ENCODE measurements around the gene UBE2J2. TPM values are rescaled to one million over a fixed set of nuclear protein-coding genes. Genes with fewer than 3 reads are reported as not detected.

Gene UBE2J2
- total RNA-seq, 1 donor from 2014 or later = 36.9 TPM

GRCh38 chr1:1227386-1227785, 46.3 kb downstream of the UBE2J2 start:
- intact Hi-C loops (cut with micrococcal nuclease) = no loop called here
- H3K9me3 ChIP-seq (replicated peaks) = no peaks in the 10 kb centered on the region
- peaks cover 45% of the 10 kb centered on the region for H3K4me1 ChIP-seq
- H3K27ac ChIP-seq (replicated peaks) = no peak overlapping the region
- DNase-seq = no peak
- H3K27me3 ChIP-seq (ENCODE audit: low read depth) = no peaks in the 10 kb centered on the region
- peaks cover 67% of the 10 kb centered on the region for H3K36me3 ChIP-seq
- no peak overlapping the region for H3K4me3 ChIP-seq
- TF ChIP-seq CTCF (IDR thresholded peaks at IDR 0.05; ENCODE audit: borderline replicate concordance) = no peak

GRCh38 chr1:1226566-1227362, 46.9 kb downstream of the UBE2J2 start:
- intact Hi-C loops (cut with micrococcal nuclease) = no loop called here
- no peak for TF ChIP-seq CTCF (IDR thresholded peaks at IDR 0.05; ENCODE audit: borderline replicate concordance)
- Histone ChIP-seq H3K4me3 (no peak overlapping the region), H3K36me3 (peaks cover 73% of the 10 kb centered on the region), H3K27ac (replicated peaks) (no peak overlapping the region), H3K9me3 (replicated peaks) (no peaks in the 10 kb centered on the region), H3K27me3 (ENCODE audit: low read depth) (no peaks in the 10 kb centered on the region), H3K4me1 (peaks cover 45% of the 10 kb centered on the region)
- DNase-seq = no peak

GRCh38 chr1:1225913-1226312, 47.7 kb downstream of the UBE2J2 start:
- Histone ChIP-seq H3K27me3 (ENCODE audit: low read depth) (no peaks in the 10 kb centered on the region), H3K4me3 (no peak overlapping the region), H3K9me3 (replicated peaks) (no peaks in the 10 kb centered on the region), H3K4me1 (peaks cover 36% of the 10 kb centered on the region), H3K36me3 (peaks cover 82% of the 10 kb centered on the region), H3K27ac (replicated peaks) (no peak overlapping the region)
- no peak for TF ChIP-seq CTCF (IDR thresholded peaks at IDR 0.05; ENCODE audit: borderline replicate concordance)
- intact Hi-C loops (cut with micrococcal nuclease) = no loop called here
- no peak for DNase-seq

GRCh38 chr1:1225238-1225845, 48.3 kb downstream of the UBE2J2 start:
- peaks cover 31% of the 10 kb centered on the region for H3K4me1 ChIP-seq
- no peak for DNase-seq
- H3K27me3 ChIP-seq (ENCODE audit: low read depth) = no peaks in the 10 kb centered on the region
- peaks cover 87% of the 10 kb centered on the region for H3K36me3 ChIP-seq
- no peak overlapping the region for H3K27ac ChIP-seq (replicated peaks)
- no peaks in the 10 kb centered on the region for H3K9me3 ChIP-seq (replicated peaks)
- H3K4me3 ChIP-seq = no peak overlapping the region
- intact Hi-C loops (cut with micrococcal nuclease) = no loop called here
- TF ChIP-seq CTCF (IDR thresholded peaks at IDR 0.05; ENCODE audit: borderline replicate concordance) = no peak

GRCh38 chr1:1223891-1224290, 49.8 kb downstream of the UBE2J2 start:
- H3K4me1 ChIP-seq = peaks cover 18% of the 10 kb centered on the region
- no peaks in the 10 kb centered on the region for H3K27me3 ChIP-seq (ENCODE audit: low read depth)
- no peak overlapping the region for H3K27ac ChIP-seq (replicated peaks)
- H3K9me3 ChIP-seq (replicated peaks) = no peaks in the 10 kb centered on the region
- no peak for TF ChIP-seq CTCF (IDR thresholded peaks at IDR 0.05; ENCODE audit: borderline replicate concordance)
- peaks cover 94% of the 10 kb centered on the region for H3K36me3 ChIP-seq
- intact Hi-C loops (cut with micrococcal nuclease) = no loop called here
- H3K4me3 ChIP-seq = no peak overlapping the region
- no peak for DNase-seq

All from left ventricle myocardium inferior (tissue), 1 donor.